ENCODE measurements around the gene ZBTB20. TPM values are rescaled to one million over a fixed set of nuclear protein-coding genes. Genes with fewer than 3 reads are reported as not detected.
A peak's percentile ranks its signal among the peaks of the same experiment; 100 is the strongest.

ZBTB20 gene
- polyA plus RNA-seq, 1 of the 3 experiments (the other 2 are of a cell fraction): 0.43 TPM

DNA sequence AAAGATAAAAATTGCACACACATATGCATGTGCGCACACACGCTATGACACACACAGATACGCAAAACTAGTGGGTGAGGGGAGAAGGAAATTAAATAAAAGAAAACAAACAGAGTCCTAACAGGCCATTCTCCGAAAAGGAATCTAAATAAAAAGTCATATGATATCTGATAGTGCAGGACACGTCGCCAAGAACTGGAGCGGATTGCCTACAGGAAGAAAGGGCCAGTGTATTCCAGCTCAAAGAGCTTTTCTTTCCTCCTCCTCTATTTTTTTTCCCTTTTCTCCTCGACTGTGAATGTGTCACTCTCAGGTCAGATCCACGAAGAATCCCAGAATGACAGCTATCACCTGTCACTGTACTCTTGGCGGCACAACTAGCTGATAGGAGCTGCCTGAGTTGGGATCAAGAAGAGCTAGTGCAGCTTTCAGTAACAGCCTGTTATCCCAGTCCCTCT, 695.5 kb downstream of the ZBTB20 start:
- Histone ChIP-seq H3K9me2 (no peaks in the 10 kb centered on the region), H3K79me2 (ENCODE audit: insufficient read depth) (no peaks in the 10 kb centered on the region), H3K27me3 (ENCODE audit: insufficient read depth) (no peaks in the 10 kb centered on the region), H3K36me3 (replicated peaks in 1 of 2; ENCODE audit: control insufficient read depth in 1 of 2, insufficient read depth in 2 of 2, low read length in 1 of 2) (no peaks in the 10 kb centered on the region), H3K4me1 (ENCODE audit: control insufficient read depth in 1 of 2, insufficient read depth in 2 of 2, low read depth in 1 of 2, low read length in 1 of 2) (peaks cover 8 to 42% of the 10 kb centered on the region in 2 experiments; a peak in 3 of 4 replicates), H3K9ac (no peak overlapping the region), H2AFZ (ENCODE audit: low read depth) (no peak overlapping the region), H3K4me2 (peak overlapping the region; percentile 21; the same call in 1 of the 2 replicates), H3K4me3 (ENCODE audit: low read depth in 2 of 2, low read length in 1 of 2) (no peak overlapping the region), H3K27ac (ENCODE audit: low read depth in 2 of 2, low read length in 1 of 2) (no peak overlapping the region), H3F3A (replicated peaks; ENCODE audit: insufficient read depth) (no peaks in the 10 kb centered on the region), H3K9me3 (no peaks in the 10 kb centered on the region), H4K20me1 (ENCODE audit: insufficient read depth) (no peaks in the 10 kb centered on the region; the same call in 1 of the 2 replicates)
- ChIA-PET POLR2A (no interaction called here), CTCF (interaction anchor here (0.9 to 1.0 kb wide), 3 partner anchors 10 to 33 kb away, joined by 3 to 5 read pairs (median 3); no protein-coding TSS in a partner anchor)
- no peak for TF ChIP-seq TCF12 (IDR thresholded peaks at IDR 0.05)
- TF ChIP-seq, protein P1, sequence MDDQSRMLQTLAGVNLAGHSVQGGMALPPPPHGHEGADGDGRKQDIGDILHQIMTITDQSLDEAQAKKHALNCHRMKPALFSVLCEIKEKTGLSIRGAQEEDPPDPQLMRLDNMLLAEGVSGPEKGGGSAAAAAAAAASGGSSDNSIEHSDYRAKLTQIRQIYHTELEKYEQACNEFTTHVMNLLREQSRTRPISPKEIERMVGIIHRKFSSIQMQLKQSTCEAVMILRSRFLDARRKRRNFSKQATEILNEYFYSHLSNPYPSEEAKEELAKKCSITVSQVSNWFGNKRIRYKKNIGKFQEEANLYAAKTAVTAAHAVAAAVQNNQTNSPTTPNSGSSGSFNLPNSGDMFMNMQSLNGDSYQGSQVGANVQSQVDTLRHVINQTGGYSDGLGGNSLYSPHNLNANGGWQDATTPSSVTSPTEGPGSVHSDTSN (IDR thresholded peaks at IDR 0.05): no peak
- no peak for TF ChIP-seq TEAD4 (IDR thresholded peaks at IDR 0.05; ENCODE audit: borderline replicate concordance, insufficient read depth)
- TF ChIP-seq NFIC (IDR thresholded peaks at IDR 0.05; ENCODE audit: borderline replicate concordance): no peak
- TF ChIP-seq, protein P2, sequence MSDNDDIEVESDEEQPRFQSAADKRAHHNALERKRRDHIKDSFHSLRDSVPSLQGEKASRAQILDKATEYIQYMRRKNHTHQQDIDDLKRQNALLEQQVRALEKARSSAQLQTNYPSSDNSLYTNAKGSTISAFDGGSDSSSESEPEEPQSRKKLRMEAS (IDR thresholded peaks at IDR 0.05; ENCODE audit: low read depth): no peak
- TF ChIP-seq ELF1 (IDR thresholded peaks at IDR 0.05): no peak
- TF ChIP-seq, protein P3, sequence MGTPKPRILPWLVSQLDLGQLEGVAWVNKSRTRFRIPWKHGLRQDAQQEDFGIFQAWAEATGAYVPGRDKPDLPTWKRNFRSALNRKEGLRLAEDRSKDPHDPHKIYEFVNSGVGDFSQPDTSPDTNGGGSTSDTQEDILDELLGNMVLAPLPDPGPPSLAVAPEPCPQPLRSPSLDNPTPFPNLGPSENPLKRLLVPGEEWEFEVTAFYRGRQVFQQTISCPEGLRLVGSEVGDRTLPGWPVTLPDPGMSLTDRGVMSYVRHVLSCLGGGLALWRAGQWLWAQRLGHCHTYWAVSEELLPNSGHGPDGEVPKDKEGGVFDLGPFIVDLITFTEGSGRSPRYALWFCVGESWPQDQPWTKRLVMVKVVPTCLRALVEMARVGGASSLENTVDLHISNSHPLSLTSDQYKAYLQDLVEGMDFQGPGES (IDR thresholded peaks at IDR 0.05; ENCODE audit: low read depth, low read length): no peak
- no peak for TF ChIP-seq SIN3A (IDR thresholded peaks at IDR 0.05; ENCODE audit: borderline replicate concordance, low read depth, low read length)
- TF ChIP-seq, protein P4, sequence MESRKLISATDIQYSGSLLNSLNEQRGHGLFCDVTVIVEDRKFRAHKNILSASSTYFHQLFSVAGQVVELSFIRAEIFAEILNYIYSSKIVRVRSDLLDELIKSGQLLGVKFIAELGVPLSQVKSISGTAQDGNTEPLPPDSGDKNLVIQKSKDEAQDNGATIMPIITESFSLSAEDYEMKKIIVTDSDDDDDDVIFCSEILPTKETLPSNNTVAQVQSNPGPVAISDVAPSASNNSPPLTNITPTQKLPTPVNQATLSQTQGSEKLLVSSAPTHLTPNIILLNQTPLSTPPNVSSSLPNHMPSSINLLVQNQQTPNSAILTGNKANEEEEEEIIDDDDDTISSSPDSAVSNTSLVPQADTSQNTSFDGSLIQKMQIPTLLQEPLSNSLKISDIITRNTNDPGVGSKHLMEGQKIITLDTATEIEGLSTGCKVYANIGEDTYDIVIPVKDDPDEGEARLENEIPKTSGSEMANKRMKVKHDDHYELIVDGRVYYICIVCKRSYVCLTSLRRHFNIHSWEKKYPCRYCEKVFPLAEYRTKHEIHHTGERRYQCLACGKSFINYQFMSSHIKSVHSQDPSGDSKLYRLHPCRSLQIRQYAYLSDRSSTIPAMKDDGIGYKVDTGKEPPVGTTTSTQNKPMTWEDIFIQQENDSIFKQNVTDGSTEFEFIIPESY (IDR thresholded peaks at IDR 0.05; ENCODE audit: borderline replicate concordance, low read depth): no peak
- no peak for TF ChIP-seq RFX5 (IDR thresholded peaks at IDR 0.05; ENCODE audit: low read length)
- TF ChIP-seq GATA2 (CRISPR knock-in tag; IDR thresholded peaks at IDR 0.05): no peak
- TF ChIP-seq RXRA (IDR thresholded peaks at IDR 0.05; ENCODE audit: borderline replicate concordance, low read depth): no peak
- TF ChIP-seq, protein P5, sequence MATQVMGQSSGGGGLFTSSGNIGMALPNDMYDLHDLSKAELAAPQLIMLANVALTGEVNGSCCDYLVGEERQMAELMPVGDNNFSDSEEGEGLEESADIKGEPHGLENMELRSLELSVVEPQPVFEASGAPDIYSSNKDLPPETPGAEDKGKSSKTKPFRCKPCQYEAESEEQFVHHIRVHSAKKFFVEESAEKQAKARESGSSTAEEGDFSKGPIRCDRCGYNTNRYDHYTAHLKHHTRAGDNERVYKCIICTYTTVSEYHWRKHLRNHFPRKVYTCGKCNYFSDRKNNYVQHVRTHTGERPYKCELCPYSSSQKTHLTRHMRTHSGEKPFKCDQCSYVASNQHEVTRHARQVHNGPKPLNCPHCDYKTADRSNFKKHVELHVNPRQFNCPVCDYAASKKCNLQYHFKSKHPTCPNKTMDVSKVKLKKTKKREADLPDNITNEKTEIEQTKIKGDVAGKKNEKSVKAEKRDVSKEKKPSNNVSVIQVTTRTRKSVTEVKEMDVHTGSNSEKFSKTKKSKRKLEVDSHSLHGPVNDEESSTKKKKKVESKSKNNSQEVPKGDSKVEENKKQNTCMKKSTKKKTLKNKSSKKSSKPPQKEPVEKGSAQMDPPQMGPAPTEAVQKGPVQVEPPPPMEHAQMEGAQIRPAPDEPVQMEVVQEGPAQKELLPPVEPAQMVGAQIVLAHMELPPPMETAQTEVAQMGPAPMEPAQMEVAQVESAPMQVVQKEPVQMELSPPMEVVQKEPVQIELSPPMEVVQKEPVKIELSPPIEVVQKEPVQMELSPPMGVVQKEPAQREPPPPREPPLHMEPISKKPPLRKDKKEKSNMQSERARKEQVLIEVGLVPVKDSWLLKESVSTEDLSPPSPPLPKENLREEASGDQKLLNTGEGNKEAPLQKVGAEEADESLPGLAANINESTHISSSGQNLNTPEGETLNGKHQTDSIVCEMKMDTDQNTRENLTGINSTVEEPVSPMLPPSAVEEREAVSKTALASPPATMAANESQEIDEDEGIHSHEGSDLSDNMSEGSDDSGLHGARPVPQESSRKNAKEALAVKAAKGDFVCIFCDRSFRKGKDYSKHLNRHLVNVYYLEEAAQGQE (IDR thresholded peaks at IDR 0.05; ENCODE audit: low read depth, low read length): no peak
- 69% methylated on average over 10 of the region's 10 CpGs for WGBS (ENCODE audit: low lambda C conversion rate)
- no peak for DNase-seq

Measured in SK-N-SH (cell line).